Type B pancreatic cell (in vitro differentiated cells): Measurements from ENCODE around the gene FANCG. TPM values are rescaled to one million over a fixed set of nuclear protein-coding genes. Genes with fewer than 3 reads are reported as not detected.

Experiments
- DNase-seq: peaks from one replicate; pipeline ENCODE4 v3.0.0; 2021; ENCODE audit warnings: mixed read lengths; ENCODE audit not compliant: unreplicated experiment; ENCODE audit errors: extremely low spot score
- H3K27ac Mint-ChIP-seq: 2 replicates; pipeline ENCODE4 v1.8.0; 2021; ENCODE audit warnings: mild to moderate bottlenecking, mixed read lengths
- H3K27me3 Mint-ChIP-seq: 2 replicates; pipeline ENCODE4 v1.8.0; 2021; ENCODE audit warnings: mixed read lengths
- H3K36me3 Mint-ChIP-seq: 2 replicates; pipeline ENCODE4 v1.8.0; 2021; ENCODE audit warnings: mixed read lengths
- H3K4me1 Mint-ChIP-seq: one replicate; pipeline ENCODE4 v1.8.0; 2021; ENCODE audit warnings: mixed read lengths; ENCODE audit not compliant: unreplicated experiment
- H3K4me3 Mint-ChIP-seq: 2 replicates; pipeline ENCODE4 v1.8.0; 2021; ENCODE audit warnings: mild to moderate bottlenecking, mixed read lengths
- H3K9me3 Mint-ChIP-seq: 2 replicates; pipeline ENCODE4 v1.8.0; 2021; ENCODE audit warnings: mixed read lengths
- long read RNA-seq: library from polyadenylated mRNA; unstranded; transcript quantifications from one replicate; pipeline ENCODE4 v2.0.0, GENCODE V29; 2020
- total RNA-seq: library from RNA; stranded (reverse); gene quantifications from 2 replicates; pipeline ENCODE4 v1.2.1, GENCODE V29; 2021; ENCODE audit warnings: low replicate concordance
- TF ChIP-seq, protein P1 (sequence below): fragments of 200-600 bp; sonication (generic); conservative IDR thresholded peaks from 2 replicates; pipeline ENCODE4 v1.5.0; 2021; ENCODE audit warnings: antibody characterized with exemption, mild to moderate bottlenecking

The FANCG gene
- 33.9 and 72.6 TPM in 2 replicates for total RNA-seq
- long read RNA-seq, transcript FANCG-201 (14 exons, 2,631 nt), result major isoform, 25 of 54 reads
- long read RNA-seq, partial matches to known transcripts, result 8 of 54 reads
- long read RNA-seq, other reads (novel, unspliced or antisense), result 21 of 54 reads

- H3K4me3 Mint-ChIP-seq, result peak within 1 kb of the TSS; percentile 97
- H3K27ac Mint-ChIP-seq, result peak within 1 kb of the TSS; percentile 90
- peaks cover 20% of the 10 kb centered on the region for H3K4me1 Mint-ChIP-seq
- H3K9me3 Mint-ChIP-seq, result no peaks in the 10 kb centered on the region
- peak; percentile 87 for DNase-seq
- H3K36me3 Mint-ChIP-seq, result peaks cover 7% of the 10 kb centered on the region
- H3K27me3 Mint-ChIP-seq, result no peaks in the 10 kb centered on the region
- TF ChIP-seq, protein P1, sequence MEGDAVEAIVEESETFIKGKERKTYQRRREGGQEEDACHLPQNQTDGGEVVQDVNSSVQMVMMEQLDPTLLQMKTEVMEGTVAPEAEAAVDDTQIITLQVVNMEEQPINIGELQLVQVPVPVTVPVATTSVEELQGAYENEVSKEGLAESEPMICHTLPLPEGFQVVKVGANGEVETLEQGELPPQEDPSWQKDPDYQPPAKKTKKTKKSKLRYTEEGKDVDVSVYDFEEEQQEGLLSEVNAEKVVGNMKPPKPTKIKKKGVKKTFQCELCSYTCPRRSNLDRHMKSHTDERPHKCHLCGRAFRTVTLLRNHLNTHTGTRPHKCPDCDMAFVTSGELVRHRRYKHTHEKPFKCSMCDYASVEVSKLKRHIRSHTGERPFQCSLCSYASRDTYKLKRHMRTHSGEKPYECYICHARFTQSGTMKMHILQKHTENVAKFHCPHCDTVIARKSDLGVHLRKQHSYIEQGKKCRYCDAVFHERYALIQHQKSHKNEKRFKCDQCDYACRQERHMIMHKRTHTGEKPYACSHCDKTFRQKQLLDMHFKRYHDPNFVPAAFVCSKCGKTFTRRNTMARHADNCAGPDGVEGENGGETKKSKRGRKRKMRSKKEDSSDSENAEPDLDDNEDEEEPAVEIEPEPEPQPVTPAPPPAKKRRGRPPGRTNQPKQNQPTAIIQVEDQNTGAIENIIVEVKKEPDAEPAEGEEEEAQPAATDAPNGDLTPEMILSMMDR, result no peak
Observed at GRCh38 chr9:35079426-35080341, at the start of gene FANCG. Gene FANCG (minus strand): TSS chr9:35079942. CDS start chr9:35079524, 418 bp downstream.

DNA sequence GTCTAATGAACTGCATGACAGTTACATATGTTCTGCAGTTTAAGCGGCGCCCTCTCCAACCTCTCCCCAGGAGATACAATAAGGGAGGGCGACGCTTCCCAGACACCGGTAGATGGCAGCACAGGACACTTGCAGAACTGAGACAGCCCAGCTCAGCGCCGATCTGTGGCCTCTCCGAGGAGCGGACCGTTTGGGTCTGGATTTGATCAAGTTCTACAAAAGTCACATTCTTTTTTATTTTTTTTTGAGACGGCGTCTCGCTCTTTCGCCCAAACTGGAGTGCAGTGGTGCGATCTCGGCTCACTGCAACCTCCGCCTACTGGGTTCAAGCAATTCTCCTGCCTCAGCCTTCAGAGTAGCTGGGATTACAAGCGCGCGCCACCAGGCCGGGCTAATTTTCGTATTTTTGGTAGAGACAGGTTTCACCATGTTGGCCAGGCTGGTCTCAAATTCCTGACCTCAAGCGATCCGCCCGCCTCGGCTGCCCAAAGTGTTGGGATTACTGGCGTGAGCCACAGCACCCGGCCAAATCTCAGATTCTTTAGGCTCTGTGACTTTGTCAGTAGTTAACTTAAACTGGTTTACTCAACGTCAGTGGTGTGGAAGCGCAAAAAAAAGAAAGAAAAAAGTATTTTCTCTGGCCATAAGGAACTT is 37.3 kb upstream of the FANCG start:
- H3K36me3 Mint-ChIP-seq, result peaks cover 3% of the 10 kb centered on the region
- H3K9me3 Mint-ChIP-seq, result peaks cover 4% of the 10 kb centered on the region
- H3K27me3 Mint-ChIP-seq, result no peaks in the 10 kb centered on the region

DNA sequence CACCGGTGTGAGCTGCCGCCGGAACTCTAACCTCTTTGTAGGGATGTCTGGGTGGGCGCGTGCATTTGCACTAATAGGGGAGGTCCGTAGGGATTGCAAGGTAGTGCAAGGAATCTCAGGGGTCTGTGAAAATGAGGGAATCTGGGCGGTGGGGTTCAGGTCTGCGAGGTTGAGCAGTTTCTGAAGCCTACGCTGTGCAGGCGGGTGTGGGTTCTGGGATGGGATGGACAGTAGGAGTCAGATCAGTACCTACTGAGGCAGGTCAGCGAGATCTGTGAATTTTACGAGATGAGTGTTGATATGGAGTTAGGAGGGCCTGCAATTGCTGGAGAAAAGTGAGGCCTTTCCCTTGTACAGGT is 36.8 kb upstream of the FANCG start:
- Mint-ChIP-seq H3K9me3 (peaks cover 4% of the 10 kb centered on the region), H3K4me1 (peaks cover 23% of the 10 kb centered on the region), H3K27me3 (no peaks in the 10 kb centered on the region), H3K27ac (peak overlapping the region; percentile 97), H3K4me3 (peak overlapping the region; percentile 99), H3K36me3 (peaks cover 3% of the 10 kb centered on the region)
- TF ChIP-seq, protein P1, result no peak
- no peak for DNase-seq

More for the DNA sequence above, 37.3 kb upstream of the FANCG start:
- peaks cover 18% of the 10 kb centered on the region for H3K4me1 Mint-ChIP-seq
- DNase-seq, result peak; percentile 89
- peak overlapping the region; percentile 99 for H3K4me3 Mint-ChIP-seq
- TF ChIP-seq, protein P1, result peak; percentile 97
- H3K27ac Mint-ChIP-seq, result peak overlapping the region; percentile 97

DNA sequence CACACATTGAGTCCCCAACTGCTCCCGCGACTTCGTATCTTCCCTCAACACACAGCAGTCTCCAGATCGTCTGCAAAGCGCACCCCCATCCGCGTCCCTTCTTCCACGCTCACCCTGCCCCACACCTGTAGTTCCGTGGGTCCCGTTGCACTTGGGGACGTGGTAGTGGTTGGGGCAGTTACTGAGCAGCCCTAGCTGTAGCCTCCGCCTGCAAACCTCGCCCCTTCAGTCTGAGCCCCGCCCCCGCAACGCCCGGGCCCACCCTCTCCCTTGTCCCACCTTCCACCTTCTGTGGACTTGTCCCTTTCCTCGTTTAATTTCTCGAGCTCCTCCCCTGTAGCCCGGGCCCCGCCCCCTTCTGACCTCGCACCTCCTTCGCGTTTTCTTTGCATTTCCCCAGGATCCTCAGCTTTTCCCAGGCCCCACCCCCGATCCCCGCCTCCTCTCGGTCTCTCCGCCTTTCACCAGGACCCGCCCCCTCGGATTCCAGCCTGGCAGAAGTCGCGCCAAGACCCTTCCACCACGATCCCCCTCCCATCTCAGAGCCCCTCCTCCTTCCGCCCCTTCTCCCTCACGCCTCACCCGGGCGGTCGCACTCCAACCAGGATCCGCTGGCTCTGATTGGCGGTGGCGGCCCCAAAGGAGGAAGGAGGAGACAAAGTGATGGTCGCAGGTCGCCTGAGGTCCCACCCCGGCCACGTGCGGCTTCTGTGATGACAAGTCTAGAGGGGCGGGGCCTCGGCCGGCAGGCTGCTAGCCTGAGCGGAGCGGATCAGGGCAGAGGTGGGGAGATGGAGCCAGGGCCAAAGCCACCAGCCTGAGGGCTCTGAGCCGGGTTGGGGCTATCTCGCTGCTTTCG is 36.2 kb upstream of the FANCG start, which contains the start of gene ATOSB:
Gene ATOSB, minus strand, starts transcription at position 183 of the 859 bp plus-strand sequence. CDS start 7,588 bp downstream, outside the sequence.
- H3K27me3 Mint-ChIP-seq, result no peaks in the 10 kb centered on the region
- DNase-seq, result peak; percentile 98
- peaks cover 4% of the 10 kb centered on the region for H3K9me3 Mint-ChIP-seq
- peak within 1 kb of the TSS; percentile 99 for H3K4me3 Mint-ChIP-seq
- H3K27ac Mint-ChIP-seq, result peak within 1 kb of the TSS; percentile 97
- TF ChIP-seq, protein P1, result no peak
- peaks cover 3% of the 10 kb centered on the region for H3K36me3 Mint-ChIP-seq
- H3K4me1 Mint-ChIP-seq, result peaks cover 25% of the 10 kb centered on the region
